HepG2 (cell line): ENCODE data around the gene SGMS1. TPM values are rescaled to one million over a fixed set of nuclear protein-coding genes. Genes with fewer than 3 reads are reported as not detected.

Source experiments
- ATAC-seq: fragments of 200-7000 bp; cut with Tn5 transposase; 3 replicates; pipeline ENCODE4 v1.9.1; 2020; ENCODE audit warnings: mild to moderate bottlenecking, moderate library complexity
- BruUV-seq: library from RNA; stranded (reverse); fragments of 400-500 nt; replicated peaks from 2 replicates; lab custom pipeline; 2021; lab: Mats Ljungman, UMichigan
- CTCF ChIA-PET: fragments of 300-600 bp; formaldehyde crosslinking; extraction: SDS; loops from one replicate; lab custom pipeline; 2021; ENCODE audit warnings: low total read pairs, inconsistent platforms, low intra/inter-chr PET ratio; lab: Yijun Ruan, JAX
- POLR2A ChIA-PET: fragments of 350-600 bp; sonication (Branson Sonifier 250); formaldehyde crosslinking; loops from one replicate; lab custom pipeline; 2020; ENCODE audit warnings: antibody characterized with exemption, inconsistent platforms; lab: Yijun Ruan, JAX
- DNase-seq: peaks from one replicate; pipeline ENCODE4 v3.0.0-alpha.2; 2015; ENCODE audit warnings: low spot score
- FAIRE-seq: peaks from 3 replicates; lab custom pipeline; 2011; peaks lifted over from hg19 to GRCh38; lab: Jason Lieb, UNC
- H2AFZ ChIP-seq: one replicate; pipeline ENCODE4 v1.6.1; 2011; ENCODE audit warnings: low read length, inconsistent platforms
- H3K27ac ChIP-seq: fragments of 300-600 bp; 3 replicates; pipeline ENCODE4 v1.8.0; 2011; ENCODE audit warnings: mixed run types, mild to moderate bottlenecking, mixed read lengths, low read length, inconsistent platforms; ENCODE audit not compliant: insufficient read depth; ENCODE audit errors: extremely low read length
- H3K27me3 ChIP-seq, 2 experiments: fragments of 200-600 bp in 1 of 2; 2 replicates in 1 of 2; 3 replicates in 1 of 2; pipeline versions ENCODE4 v1.6.0 to v1.8.0; 2011; ENCODE audit warnings: low read length in 2 of 2, mild to moderate bottlenecking in 2 of 2, moderate library complexity in 2 of 2, inconsistent platforms in 1 of 2; ENCODE audit not compliant: insufficient read depth in 2 of 2, control insufficient read depth in 1 of 2
- H3K36me3 ChIP-seq, 2 experiments: fragments of 200-600 bp in 1 of 2; replicated peaks in 1 of 2; 2 replicates in 1 of 2; 3 replicates in 1 of 2; pipeline versions ENCODE4 v1.5.1 to v1.8.0; 2011; ENCODE audit warnings: low read length in 2 of 2, inconsistent platforms in 1 of 2; ENCODE audit not compliant: insufficient read depth in 2 of 2, control insufficient read depth in 1 of 2
- H3K4me1 ChIP-seq: 2 replicates; pipeline ENCODE4 v1.5.1; 2012; ENCODE audit warnings: low read length, inconsistent platforms; ENCODE audit not compliant: insufficient read depth
- H3K4me2 ChIP-seq: 2 replicates; pipeline ENCODE4 v1.6.0; 2011; ENCODE audit warnings: low read depth, low read length, inconsistent platforms
- H3K4me3 ChIP-seq, 3 experiments: fragments of 200-600 bp in 1 of 3; sonication (generic), shearing (Covaris generic) in 1 of 3; replicated peaks in 1 of 3; 2 replicates each; pipeline ENCODE4 v1.5.1; 2011 to 2016; ENCODE audit warnings: low read length in 3 of 3, inconsistent platforms in 2 of 3, low read depth in 2 of 3, mild to moderate bottlenecking in 2 of 3, control low read depth in 1 of 3, mixed read lengths in 1 of 3; ENCODE audit not compliant: insufficient read depth in 1 of 3
- H3K79me2 ChIP-seq: one replicate; pipeline ENCODE4 v1.6.1; 2011; ENCODE audit warnings: low read length, inconsistent platforms; ENCODE audit not compliant: insufficient read depth
- H3K9ac ChIP-seq: 2 replicates; pipeline ENCODE4 v1.6.0; 2011; ENCODE audit warnings: mild to moderate bottlenecking, low read depth, low read length, inconsistent platforms; ENCODE audit not compliant: insufficient read depth
- H3K9me3 ChIP-seq: 2 replicates; pipeline ENCODE4 v1.5.1; 2012; ENCODE audit warnings: mild to moderate bottlenecking, low read length
- H4K20me1 ChIP-seq: 2 replicates; pipeline ENCODE4 v1.6.0; 2011; ENCODE audit warnings: inconsistent platforms, mild to moderate bottlenecking, low read length, moderate library complexity; ENCODE audit not compliant: insufficient read depth
- CBFB ChIP-seq: sonication (generic); formaldehyde crosslinking; IDR thresholded peaks from 2 replicates; pipeline ENCODE4 v1.4.0; 2020; ENCODE audit warnings: missing genetic modification reagents
- JUN ChIP-seq: sonication (generic); formaldehyde crosslinking; IDR thresholded peaks from 2 replicates; pipeline ENCODE4 v1.4.0; 2020; ENCODE audit warnings: mild to moderate bottlenecking, missing genetic modification reagents
- JUND ChIP-seq: sonication (generic); formaldehyde crosslinking; IDR thresholded peaks from 2 replicates; pipeline ENCODE4 v1.8.0; 2022; ENCODE audit warnings: mild to moderate bottlenecking, missing genetic modification reagents
- NFE2L1 ChIP-seq: sonication (generic); formaldehyde crosslinking; IDR thresholded peaks from 2 replicates; pipeline ENCODE4 v1.4.0; 2020; ENCODE audit warnings: missing genetic modification reagents, mild to moderate bottlenecking, borderline replicate concordance
- PPARG ChIP-seq: conservative IDR thresholded peaks from 2 replicates; pipeline ENCODE4 v1.6.1; 2016; ENCODE audit warnings: missing biosample characterization, missing genetic modification reagents
- STAT5B ChIP-seq: sonication (generic); formaldehyde crosslinking; IDR thresholded peaks from 2 replicates; pipeline ENCODE4 v1.4.0; 2020; ENCODE audit warnings: missing genetic modification reagents
- TEAD3 ChIP-seq: optimal IDR thresholded peaks from 2 replicates; pipeline ENCODE3; 2016; ENCODE audit warnings: borderline replicate concordance
- ZKSCAN5 ChIP-seq: sonication (generic); formaldehyde crosslinking; IDR thresholded peaks from 2 replicates; pipeline ENCODE4 v1.5.1; 2020; ENCODE audit warnings: mild to moderate bottlenecking, missing genetic modification reagents
- ZNF282 ChIP-seq: fragments of 450-650 bp; IDR thresholded peaks from 2 replicates; pipeline ENCODE4 v1.6.1; 2018; ENCODE audit not compliant: partially characterized antibody
- ZNF331 ChIP-seq: sonication (generic); formaldehyde crosslinking; IDR thresholded peaks from 2 replicates; pipeline ENCODE4 v1.4.0; 2020; ENCODE audit warnings: missing genetic modification reagents
- ZNF343 ChIP-seq: sonication (generic); formaldehyde crosslinking; IDR thresholded peaks from 2 replicates; pipeline ENCODE4 v1.4.0; 2020; ENCODE audit warnings: mild to moderate bottlenecking, missing genetic modification reagents
- ZNF383 ChIP-seq: sonication (generic); formaldehyde crosslinking; IDR thresholded peaks from 2 replicates; pipeline ENCODE4 v1.4.0; 2020; ENCODE audit warnings: missing genetic modification reagents, mild to moderate bottlenecking, borderline replicate concordance
- ZNF501 ChIP-seq: sonication (generic); formaldehyde crosslinking; IDR thresholded peaks from 2 replicates; pipeline ENCODE4 v1.5.1; 2020; ENCODE audit warnings: mild to moderate bottlenecking, moderate library complexity, missing genetic modification reagents
- ZNF724P ChIP-seq: sonication (generic); formaldehyde crosslinking; IDR thresholded peaks from 2 replicates; pipeline ENCODE4 v1.8.0; 2022; ENCODE audit warnings: missing genetic modification reagents, borderline replicate concordance
- in situ Hi-C: cut with HindIII; loops from 2 replicates; pipeline ENCODE4 v1.10.0; 2017; ENCODE audit warnings: low pct_unique_long_range_greater_than_20kb; ENCODE audit not compliant: extremely low pct_ligation_motif_present
- intact Hi-C: fragments of 100-400 bp; cut with micrococcal nuclease; formaldehyde crosslinking; loops from one replicate; pipeline ENCODE4 v1.10.0; 2022; ENCODE audit not compliant: unreplicated experiment
- polyA plus RNA-seq, 8 experiments: library from polyadenylated mRNA; depleted of rRNA in 3 of 8; stranded (reverse) in 7 of 8; unstranded in 1 of 8; fragments of >200 nt; fragmentation: Illumina TruSeq in 4 of 8; extraction: Trizol in 4 of 8; gene quantifications; 2 replicates each; pipeline versions ENCODE4 v1.2.1 to v1.2.3, GENCODE V29; 2011 to 2016; ENCODE audit warnings: low read depth in 4 of 8, missing spikeins in 1 of 8, mixed read lengths in 1 of 8; ENCODE audit not compliant: insufficient read depth in 1 of 8
- total RNA-seq, 5 experiments: library from RNA; depleted of rRNA; stranded (reverse); fragments of >200 nt; fragmentation: Illumina TruSeq; extraction: Trizol; gene quantifications; 2 replicates each; pipeline ENCODE4 v1.2.3, GENCODE V29; 2016; ENCODE audit warnings: low read depth in 1 of 5
- TF ChIP-seq, protein P1 (sequence below): sonication (generic); formaldehyde crosslinking; IDR thresholded peaks from 2 replicates; pipeline ENCODE4 v1.8.1; 2023; ENCODE audit warnings: mild to moderate bottlenecking, inconsistent platforms, moderate library complexity, missing genetic modification reagents, borderline replicate concordance
- TF ChIP-seq, protein P2 (sequence below): sonication (generic); formaldehyde crosslinking; IDR thresholded peaks from 2 replicates; pipeline ENCODE4 v1.5.1; 2020; ENCODE audit warnings: mild to moderate bottlenecking, missing genetic modification reagents, moderate library complexity
- TF ChIP-seq, protein P3 (sequence below): sonication (generic); formaldehyde crosslinking; IDR thresholded peaks from 2 replicates; pipeline ENCODE4 v1.4.0; 2020; ENCODE audit warnings: missing genetic modification reagents, borderline replicate concordance
- TF ChIP-seq, protein P4 (sequence below): sonication (generic); formaldehyde crosslinking; IDR thresholded peaks from 2 replicates; pipeline ENCODE4 v1.8.1; 2023; ENCODE audit warnings: mild to moderate bottlenecking, missing genetic modification reagents

The SGMS1 gene
- total and polyA plus RNA-seq, 2 of the 13 experiments (the other 11 are each of a cell fraction or from before 2014, with no cell fraction given) = 6.5 to 15.1 TPM

DNA sequence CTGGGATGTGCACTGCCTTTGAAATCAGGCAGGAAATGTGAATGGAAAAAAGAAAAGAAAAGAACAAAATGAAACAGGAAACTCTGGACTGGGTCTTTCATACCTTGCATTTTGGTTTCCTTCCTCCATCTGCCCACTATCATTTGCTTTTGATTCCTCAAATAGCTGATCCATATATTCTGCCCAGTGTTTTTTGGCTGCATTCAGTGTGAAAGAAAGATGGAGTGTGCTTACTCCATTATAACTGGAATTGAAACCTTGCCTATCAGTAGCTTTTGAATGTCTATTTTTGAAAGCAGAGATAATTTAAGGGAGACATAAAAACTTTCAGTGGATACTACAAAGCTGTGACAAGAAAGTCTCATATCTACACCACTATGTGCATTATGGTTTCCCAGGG, 308.3 kb downstream of the SGMS1 start:
- no peak overlapping the region for H3K27ac ChIP-seq
- in situ Hi-C loops = no loop called here
- TF ChIP-seq PPARG (CRISPR knock-in tag) (no peak), STAT5B (CRISPR knock-in tag) (no peak), NFE2L1 (CRISPR knock-in tag) (no peak), CBFB (no peak), JUND (no peak), ZNF343 (CRISPR knock-in tag) (no peak), TEAD3 (CRISPR knock-in tag) (no peak), ZNF724P (CRISPR knock-in tag) (no peak), ZKSCAN5 (CRISPR knock-in tag) (no peak), ZNF282 (no peak), JUN (CRISPR knock-in tag) (no peak), ZNF383 (CRISPR knock-in tag) (no peak), ZNF501 (CRISPR knock-in tag) (no peak), ZNF331 (CRISPR knock-in tag) (no peak)
- TF ChIP-seq, protein P1, sequence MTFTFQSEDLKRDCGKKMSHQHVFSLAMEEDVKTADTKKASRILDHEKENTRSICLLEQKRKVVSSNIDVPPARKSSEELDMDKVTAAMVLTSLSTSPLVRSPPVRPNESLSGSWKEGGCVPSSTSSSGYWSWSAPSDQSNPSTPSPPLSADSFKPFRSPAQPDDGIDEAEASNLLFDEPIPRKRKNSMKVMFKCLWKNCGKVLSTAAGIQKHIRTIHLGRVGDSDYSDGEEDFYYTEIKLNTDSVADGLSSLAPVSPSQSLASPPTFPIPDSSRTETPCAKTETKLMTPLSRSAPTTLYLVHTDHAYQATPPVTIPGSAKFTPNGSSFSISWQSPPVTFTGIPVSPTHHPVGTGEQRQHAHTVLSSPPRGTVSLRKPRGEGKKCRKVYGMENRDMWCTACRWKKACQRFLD (CRISPR knock-in tag) = no peak
- TF ChIP-seq, protein P2, sequence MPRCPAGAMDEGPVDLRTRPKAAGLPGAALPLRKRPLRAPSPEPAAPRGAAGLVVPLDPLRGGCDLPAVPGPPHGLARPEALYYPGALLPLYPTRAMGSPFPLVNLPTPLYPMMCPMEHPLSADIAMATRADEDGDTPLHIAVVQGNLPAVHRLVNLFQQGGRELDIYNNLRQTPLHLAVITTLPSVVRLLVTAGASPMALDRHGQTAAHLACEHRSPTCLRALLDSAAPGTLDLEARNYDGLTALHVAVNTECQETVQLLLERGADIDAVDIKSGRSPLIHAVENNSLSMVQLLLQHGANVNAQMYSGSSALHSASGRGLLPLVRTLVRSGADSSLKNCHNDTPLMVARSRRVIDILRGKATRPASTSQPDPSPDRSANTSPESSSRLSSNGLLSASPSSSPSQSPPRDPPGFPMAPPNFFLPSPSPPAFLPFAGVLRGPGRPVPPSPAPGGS (CRISPR knock-in tag) = no peak
- TF ChIP-seq, protein P3, sequence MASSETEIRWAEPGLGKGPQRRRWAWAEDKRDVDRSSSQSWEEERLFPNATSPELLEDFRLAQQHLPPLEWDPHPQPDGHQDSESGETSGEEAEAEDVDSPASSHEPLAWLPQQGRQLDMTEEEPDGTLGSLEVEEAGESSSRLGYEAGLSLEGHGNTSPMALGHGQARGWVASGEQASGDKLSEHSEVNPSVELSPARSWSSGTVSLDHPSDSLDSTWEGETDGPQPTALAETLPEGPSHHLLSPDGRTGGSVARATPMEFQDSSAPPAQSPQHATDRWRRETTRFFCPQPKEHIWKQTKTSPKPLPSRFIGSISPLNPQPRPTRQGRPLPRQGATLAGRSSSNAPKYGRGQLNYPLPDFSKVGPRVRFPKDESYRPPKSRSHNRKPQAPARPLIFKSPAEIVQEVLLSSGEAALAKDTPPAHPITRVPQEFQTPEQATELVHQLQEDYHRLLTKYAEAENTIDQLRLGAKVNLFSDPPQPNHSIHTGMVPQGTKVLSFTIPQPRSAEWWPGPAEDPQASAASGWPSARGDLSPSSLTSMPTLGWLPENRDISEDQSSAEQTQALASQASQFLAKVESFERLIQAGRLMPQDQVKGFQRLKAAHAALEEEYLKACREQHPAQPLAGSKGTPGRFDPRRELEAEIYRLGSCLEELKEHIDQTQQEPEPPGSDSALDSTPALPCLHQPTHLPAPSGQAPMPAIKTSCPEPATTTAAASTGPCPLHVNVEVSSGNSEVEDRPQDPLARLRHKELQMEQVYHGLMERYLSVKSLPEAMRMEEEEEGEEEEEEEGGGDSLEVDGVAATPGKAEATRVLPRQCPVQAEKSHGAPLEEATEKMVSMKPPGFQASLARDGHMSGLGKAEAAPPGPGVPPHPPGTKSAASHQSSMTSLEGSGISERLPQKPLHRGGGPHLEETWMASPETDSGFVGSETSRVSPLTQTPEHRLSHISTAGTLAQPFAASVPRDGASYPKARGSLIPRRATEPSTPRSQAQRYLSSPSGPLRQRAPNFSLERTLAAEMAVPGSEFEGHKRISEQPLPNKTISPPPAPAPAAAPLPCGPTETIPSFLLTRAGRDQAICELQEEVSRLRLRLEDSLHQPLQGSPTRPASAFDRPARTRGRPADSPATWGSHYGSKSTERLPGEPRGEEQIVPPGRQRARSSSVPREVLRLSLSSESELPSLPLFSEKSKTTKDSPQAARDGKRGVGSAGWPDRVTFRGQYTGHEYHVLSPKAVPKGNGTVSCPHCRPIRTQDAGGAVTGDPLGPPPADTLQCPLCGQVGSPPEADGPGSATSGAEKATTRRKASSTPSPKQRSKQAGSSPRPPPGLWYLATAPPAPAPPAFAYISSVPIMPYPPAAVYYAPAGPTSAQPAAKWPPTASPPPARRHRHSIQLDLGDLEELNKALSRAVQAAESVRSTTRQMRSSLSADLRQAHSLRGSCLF (CRISPR knock-in tag) = no peak
- TF ChIP-seq, protein P4, sequence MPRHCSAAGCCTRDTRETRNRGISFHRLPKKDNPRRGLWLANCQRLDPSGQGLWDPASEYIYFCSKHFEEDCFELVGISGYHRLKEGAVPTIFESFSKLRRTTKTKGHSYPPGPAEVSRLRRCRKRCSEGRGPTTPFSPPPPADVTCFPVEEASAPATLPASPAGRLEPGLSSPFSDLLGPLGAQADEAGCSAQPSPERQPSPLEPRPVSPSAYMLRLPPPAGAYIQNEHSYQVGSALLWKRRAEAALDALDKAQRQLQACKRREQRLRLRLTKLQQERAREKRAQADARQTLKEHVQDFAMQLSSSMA (CRISPR knock-in tag) = no peak
- TF ChIP-seq, all 625 proteins: peak for 0
- H2AFZ ChIP-seq = no peak overlapping the region
- BruUV-seq = no TSS peak
- peaks cover 0 to 13% of the 10 kb centered on the region in 2 experiments; a peak in 2 of 5 replicates for H3K36me3 ChIP-seq
- no peak overlapping the region for H3K4me2 ChIP-seq
- intact Hi-C loops = no loop called here
- no peaks in the 10 kb centered on the region for H3K79me2 ChIP-seq
- no peak overlapping the region for H3K9ac ChIP-seq
- CTCF ChIA-PET = no interaction called here
- no peaks in the 10 kb centered on the region for H3K4me1 ChIP-seq
- no peak overlapping the region for H3K4me3 ChIP-seq
- DNase-seq (no peak), ATAC-seq (no peak), FAIRE-seq (no peak)
- H3K27me3 ChIP-seq = no peaks in the 10 kb centered on the region
- POLR2A ChIA-PET = no interaction called here
- no peaks in the 10 kb centered on the region for H3K9me3 ChIP-seq
- H4K20me1 ChIP-seq = no peaks in the 10 kb centered on the region
